OCI-LY7 (cell line): ENCODE measurements around the gene PLAAT3. TPM values are rescaled to one million over a fixed set of nuclear protein-coding genes. Genes with fewer than 3 reads are reported as not detected.

ENCODE experiments used
- BruUV-seq: library from RNA; stranded (reverse); fragments of 400-500 nt; replicated peaks from 2 replicates; lab custom pipeline; 2021; lab: Mats Ljungman, UMichigan
- CTCF ChIA-PET: fragments of 300-600 bp; sonication (Branson Sonifier 250); formaldehyde crosslinking; loops from one replicate; lab custom pipeline; 2022; ENCODE audit warnings: antibody characterized with exemption; ENCODE audit not compliant: unreplicated experiment; lab: Charles Lee
- POLR2A ChIA-PET: fragments of 300-600 bp; sonication (Branson Sonifier 250); formaldehyde crosslinking; loops from one replicate; lab custom pipeline; 2022; ENCODE audit warnings: antibody characterized with exemption; lab: Charles Lee
- DNase-seq: peaks from one replicate; pipeline ENCODE4 v3.0.0-alpha.2; 2015; ENCODE audit warnings: low spot score
- H2AFZ ChIP-seq: fragments of 200-600 bp; sonication (generic), shearing (Covaris generic); 2 replicates; pipeline ENCODE4 v1.6.1; 2014; ENCODE audit warnings: mild to moderate bottlenecking, antibody characterized with exemption, low read length, moderate library complexity
- H3K27ac ChIP-seq: fragments of 200-600 bp; sonication (generic); 2 replicates; pipeline ENCODE4 v1.5.1; 2014; ENCODE audit warnings: mixed run types, low read depth, mild to moderate bottlenecking, moderate library complexity, low read length, inconsistent platforms; ENCODE audit not compliant: poor library complexity, severe bottlenecking
- H3K36me3 ChIP-seq: fragments of 200-600 bp; sonication (generic); 2 replicates; pipeline ENCODE4 v1.6.1; 2014; ENCODE audit warnings: mild to moderate bottlenecking, antibody characterized with exemption, low read length, moderate library complexity, mixed read lengths; ENCODE audit not compliant: insufficient read depth
- H3K4me1 ChIP-seq: fragments of 200-600 bp; sonication (generic); 2 replicates; pipeline ENCODE4 v1.5.1; 2014; ENCODE audit warnings: mild to moderate bottlenecking, low read length; ENCODE audit not compliant: insufficient read depth, poor library complexity, severe bottlenecking
- H3K4me2 ChIP-seq: fragments of 200-600 bp; sonication (generic); 2 replicates; pipeline ENCODE4 v1.6.1; 2014; ENCODE audit warnings: mild to moderate bottlenecking, low read length
- H3K4me3 ChIP-seq: fragments of 200-600 bp; sonication (generic); 2 replicates; pipeline ENCODE4 v1.5.1; 2014; ENCODE audit warnings: mild to moderate bottlenecking, low read depth, low read length; ENCODE audit not compliant: poor library complexity, severe bottlenecking
- H3K79me2 ChIP-seq: fragments of 200-600 bp; sonication (generic); 2 replicates; pipeline ENCODE4 v1.6.1; 2016; ENCODE audit warnings: low read depth, mild to moderate bottlenecking, low read length, moderate library complexity, mixed read lengths; ENCODE audit not compliant: insufficient read depth
- H3K9me2 ChIP-seq: fragments of 200-600 bp; sonication (generic); 2 replicates; pipeline ENCODE4 v1.6.1; 2016; ENCODE audit warnings: mild to moderate bottlenecking, low read length, mixed read lengths; ENCODE audit not compliant: insufficient read depth
- H3K9me3 ChIP-seq: fragments of 200-600 bp; sonication (generic); 2 replicates; pipeline ENCODE4 v1.6.1; 2014; ENCODE audit warnings: mild to moderate bottlenecking, mixed run types, low read length, mixed read lengths
- H4K20me1 ChIP-seq: fragments of 200-600 bp; sonication (generic); 2 replicates; pipeline ENCODE4 v1.6.1; 2014; ENCODE audit warnings: mild to moderate bottlenecking, antibody characterized with exemption, low read length, moderate library complexity, mixed read lengths; ENCODE audit not compliant: insufficient read depth
- CTCF ChIP-seq: fragments of 200-600 bp; sonication (generic); conservative IDR thresholded peaks from 2 replicates; pipeline ENCODE4 v1.5.1; 2014; ENCODE audit warnings: mild to moderate bottlenecking, antibody characterized with exemption, low read length, moderate library complexity, mixed read lengths
- EZH2phosphoT487 ChIP-seq: fragments of 200-600 bp; sonication (generic); IDR thresholded peaks from 2 replicates; pipeline ENCODE4 v1.6.1; 2018; ENCODE audit warnings: low read depth, borderline replicate concordance, mild to moderate bottlenecking, mixed run types, antibody characterized with exemption, low read length, moderate library complexity, mixed read lengths
- intact Hi-C: fragments of 100-400 bp; cut with micrococcal nuclease; formaldehyde crosslinking; loops from one replicate; pipeline ENCODE4 v1.10.0; 2022; ENCODE audit not compliant: unreplicated experiment
- total RNA-seq, 2 experiments: library from RNA; depleted of rRNA in 1 of 2; stranded (reverse); fragments of >200 nt in 1 of 2; shearing (Covaris generic) in 1 of 2; gene quantifications; 2 replicates each; pipeline ENCODE4 v1.2.3, GENCODE V29; 2014 to 2022

Gene PLAAT3
- total RNA-seq, 2 experiments from 2014 or later, result 0.70 TPM; not detected in 1

- peaks cover 17% of the 10 kb centered on the region for H3K4me1 ChIP-seq
These were observed 77.5 kb downstream of the PLAAT3 start, which contains the start of gene PLAAT4 for GRCh38 chr11:63536669-63537292. TSS of gene PLAAT4 (plus strand) at chr11:63536808. CDS start at chr11:63536869, 61 bp downstream.

GRCh38 chr11:63535734-63536133, 78.5 kb downstream of the PLAAT3 start:
- Histone ChIP-seq H3K9me3 (no peaks in the 10 kb centered on the region), H2AFZ (0 out of 2 replicates have a peak overlapping the region, but pooled peaks have one; percentile 23), H3K4me2 (no peak overlapping the region), H4K20me1 (no peaks in the 10 kb centered on the region), H3K36me3 (no peaks in the 10 kb centered on the region), H3K9me2 (no peaks in the 10 kb centered on the region), H3K4me3 (no peak overlapping the region), H3K79me2 (no peaks in the 10 kb centered on the region), H3K4me1 (peaks cover 21% of the 10 kb centered on the region), H3K27ac (no peak overlapping the region)
- intact Hi-C loops, result no loop called here
- ChIA-PET CTCF (no interaction called here), POLR2A (no interaction called here)
- DNase-seq, result no peak
- no TSS peak for BruUV-seq
- TF ChIP-seq EZH2phosphoT487 (no peak), CTCF (no peak)

More at GRCh38 chr11:63536669-63537292, 77.5 kb downstream of the PLAAT3 start, which contains the start of gene PLAAT4:
- H3K79me2 ChIP-seq, result no peaks in the 10 kb centered on the region
- H2AFZ ChIP-seq, result peak within 1 kb of the TSS; percentile 98
- H3K9me3 ChIP-seq, result no peaks in the 10 kb centered on the region
- CTCF ChIA-PET, result no interaction called here
- intact Hi-C loops, result no loop called here
- peak within 1 kb of the TSS; percentile 49 for H3K4me3 ChIP-seq
- POLR2A ChIA-PET, result interaction anchor here (0.5 to 0.9 kb wide), 2 partner anchors 9 to 17 kb away, joined by 3 to 10 read pairs; no protein-coding TSS in a partner anchor
- peak within 1 kb of the TSS; percentile 77 for H3K4me2 ChIP-seq
- no peaks in the 10 kb centered on the region for H4K20me1 ChIP-seq
- BruUV-seq, result no TSS peak
- no peak for TF ChIP-seq EZH2phosphoT487
- no peak for TF ChIP-seq CTCF
- H3K27ac ChIP-seq, result no peak within 1 kb of the TSS
- DNase-seq, result no peak
- no peaks in the 10 kb centered on the region for H3K36me3 ChIP-seq
- no peaks in the 10 kb centered on the region for H3K9me2 ChIP-seq

GRCh38 chr11:63534895-63535461, 79.3 kb downstream of the PLAAT3 start:
- H3K4me3 ChIP-seq, result no peak overlapping the region
- no TSS peak for BruUV-seq
- H3K9me2 ChIP-seq, result no peaks in the 10 kb centered on the region
- 0 out of 2 replicates have a peak overlapping the region, but pooled peaks have one; percentile 23 for H2AFZ ChIP-seq
- intact Hi-C loops, result no loop called here
- H3K4me2 ChIP-seq, result no peak overlapping the region
- POLR2A ChIA-PET, result no interaction called here
- no peaks in the 10 kb centered on the region for H3K79me2 ChIP-seq
- CTCF ChIA-PET, result no interaction called here
- H3K9me3 ChIP-seq, result no peaks in the 10 kb centered on the region
- H4K20me1 ChIP-seq, result no peaks in the 10 kb centered on the region
- no peak for TF ChIP-seq EZH2phosphoT487
- TF ChIP-seq CTCF, result no peak
- H3K36me3 ChIP-seq, result no peaks in the 10 kb centered on the region
- H3K4me1 ChIP-seq, result peaks cover 20% of the 10 kb centered on the region
- H3K27ac ChIP-seq, result no peak overlapping the region
- no peak for DNase-seq
